ENCODE data around the gene PSENEN.

The PSENEN gene

DNA sequence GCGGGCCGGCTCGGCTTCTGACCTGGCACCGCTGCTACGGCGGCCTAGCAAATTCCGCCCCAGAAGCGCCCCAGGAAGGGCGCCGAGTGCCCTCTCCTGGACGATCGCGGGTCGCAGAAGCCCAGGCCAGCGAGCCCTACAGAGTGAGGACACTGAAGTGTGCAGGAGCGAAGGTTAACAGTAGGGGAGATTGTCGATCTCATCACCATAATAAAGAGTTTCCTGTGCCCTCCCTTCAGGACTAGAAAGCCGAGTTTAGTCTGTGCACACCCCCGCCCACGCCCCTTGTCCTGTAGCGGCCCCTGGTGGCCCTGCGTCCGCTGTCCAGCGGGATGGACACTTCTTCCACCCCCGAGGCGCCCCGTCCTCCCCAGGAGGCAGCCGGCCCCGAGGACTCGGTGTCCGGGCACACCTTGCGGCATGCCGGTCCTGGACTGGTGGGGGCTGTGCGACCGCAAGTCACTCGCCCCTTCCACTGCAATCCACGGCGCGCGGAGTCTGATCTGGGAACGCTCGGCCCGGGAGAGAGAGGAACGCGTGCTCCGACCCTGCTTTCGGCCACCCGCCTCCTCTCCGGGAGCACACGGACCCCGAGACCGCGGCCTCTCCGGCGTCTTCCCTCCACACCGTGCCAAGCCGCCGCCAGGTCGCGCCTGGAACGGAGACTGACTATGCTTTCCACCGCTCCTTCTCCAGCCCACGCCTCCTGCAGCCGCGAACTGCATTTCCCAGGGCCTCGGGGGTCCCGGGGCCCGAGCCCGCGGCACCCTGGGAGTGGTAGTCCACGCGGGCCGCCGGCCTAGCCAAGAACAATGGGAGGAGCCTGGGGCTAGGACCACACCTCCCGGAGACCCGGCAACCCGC, 28.4 kb upstream of the PSENEN start (continued):
- TF ChIP-seq ZNF544 (tag by site-specific recombination; IDR thresholded peaks at IDR 0.05) (no peak), ZNF654 (tag by site-specific recombination; IDR thresholded peaks at IDR 0.05; ENCODE audit: low read depth) (peak; percentile 93), ZNF311 (tag by site-specific recombination; IDR thresholded peaks at IDR 0.05; ENCODE audit: borderline replicate concordance) (no peak), ZNF174 (tag by site-specific recombination; IDR thresholded peaks at IDR 0.05) (no peak), ZIC2 (tag by site-specific recombination; IDR thresholded peaks at IDR 0.05) (peak; percentile 83), ZNF76 (tag by site-specific recombination; IDR thresholded peaks at IDR 0.05; ENCODE audit: borderline replicate concordance, low read depth) (peak; percentile 100), IKZF3 (tag by site-specific recombination; IDR thresholded peaks at IDR 0.05) (peak; percentile 72), ZNF843 (tag by site-specific recombination; IDR thresholded peaks at IDR 0.05) (peak; percentile 78), ZNF341 (tag by site-specific recombination; IDR thresholded peaks at IDR 0.05; ENCODE audit: low read depth) (peak; percentile 39), ZNF677 (tag by site-specific recombination; IDR thresholded peaks at IDR 0.05) (0 out of 2 replicates have a peak, but pooled peaks have one; percentile 2), ZNF155 (tag by site-specific recombination; IDR thresholded peaks at IDR 0.05) (no peak), SALL2 (tag by site-specific recombination; IDR thresholded peaks at IDR 0.05; ENCODE audit: borderline replicate concordance) (no peak), ZNF398 (tag by site-specific recombination; IDR thresholded peaks at IDR 0.05) (peak; percentile 67), OSR2 (tag by site-specific recombination; IDR thresholded peaks at IDR 0.05) (0 out of 2 replicates have a peak, but pooled peaks have one; percentile 20), ZNF132 (tag by site-specific recombination; IDR thresholded peaks at IDR 0.05; ENCODE audit: borderline replicate concordance) (no peak), ZNF558 (tag by site-specific recombination; IDR thresholded peaks at IDR 0.05) (no peak), BCL11B (tag by site-specific recombination; IDR thresholded peaks at IDR 0.05; ENCODE audit: low read depth) (peak; percentile 79), ZNF202 (tag by site-specific recombination; IDR thresholded peaks at IDR 0.05; ENCODE audit: borderline replicate concordance) (no peak), ZNF514 (tag by site-specific recombination; IDR thresholded peaks at IDR 0.05) (no peak), ZNF530 (tag by site-specific recombination; IDR thresholded peaks at IDR 0.05; ENCODE audit: low read depth) (no peak), ZNF2 (tag by site-specific recombination; IDR thresholded peaks at IDR 0.05) (peak; percentile 98), ZNF157 (tag by site-specific recombination; IDR thresholded peaks at IDR 0.05) (peak; percentile 58; the same call in 1 of the 2 replicates), ZNF561 (tag by site-specific recombination; IDR thresholded peaks at IDR 0.05; ENCODE audit: borderline replicate concordance) (peak; percentile 90; the same call in 1 of the 2 replicates), YY2 (tag by site-specific recombination; IDR thresholded peaks at IDR 0.05) (peak; percentile 53; the same call in 1 of the 2 replicates), ZNF837 (tag by site-specific recombination; IDR thresholded peaks at IDR 0.05) (no peak), ZNF121 (tag by site-specific recombination; IDR thresholded peaks at IDR 0.05) (peak; percentile 70; the same call in 1 of the 2 replicates), SCRT1 (tag by site-specific recombination; IDR thresholded peaks at IDR 0.05; ENCODE audit: borderline replicate concordance) (no peak), ZNF518A (tag by site-specific recombination; conservative IDR thresholded peaks at IDR 0.05; ENCODE audit: low read depth) (no peak; the same call in 1 of the 2 replicates), ZNF596 (tag by site-specific recombination; IDR thresholded peaks at IDR 0.05) (0 out of 2 replicates have a peak, but pooled peaks have one; percentile 17), ZNF138 (tag by site-specific recombination; IDR thresholded peaks at IDR 0.05; ENCODE audit: borderline replicate concordance) (no peak), ZNF221 (tag by site-specific recombination; IDR thresholded peaks at IDR 0.05; ENCODE audit: borderline replicate concordance) (0 out of 2 replicates have a peak, but pooled peaks have one; percentile 70)
- TF ChIP-seq, protein P1, sequence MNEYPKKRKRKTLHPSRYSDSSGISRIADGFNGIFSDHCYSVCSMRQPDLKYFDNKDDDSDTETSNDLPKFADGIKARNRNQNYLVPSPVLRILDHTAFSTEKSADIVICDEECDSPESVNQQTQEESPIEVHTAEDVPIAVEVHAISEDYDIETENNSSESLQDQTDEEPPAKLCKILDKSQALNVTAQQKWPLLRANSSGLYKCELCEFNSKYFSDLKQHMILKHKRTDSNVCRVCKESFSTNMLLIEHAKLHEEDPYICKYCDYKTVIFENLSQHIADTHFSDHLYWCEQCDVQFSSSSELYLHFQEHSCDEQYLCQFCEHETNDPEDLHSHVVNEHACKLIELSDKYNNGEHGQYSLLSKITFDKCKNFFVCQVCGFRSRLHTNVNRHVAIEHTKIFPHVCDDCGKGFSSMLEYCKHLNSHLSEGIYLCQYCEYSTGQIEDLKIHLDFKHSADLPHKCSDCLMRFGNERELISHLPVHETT (tag by site-specific recombination; IDR thresholded peaks at IDR 0.05): peak; percentile 69
